ENCODE measurements around the gene RSPO4.

Gene RSPO4

GRCh38 chr20:962223-962622 lies 39.9 kb downstream of the RSPO4 start:
- no peaks in the 10 kb centered on the region for H3K4me1 ChIP-seq (ENCODE audit: low read depth, poor library complexity, severe bottlenecking)

GRCh38 chr20:961768-962167 lies 40.3 kb downstream of the RSPO4 start:
- no peak overlapping the region for H2AFZ ChIP-seq (ENCODE audit: low read depth)
- H3K4me2 ChIP-seq, result no peak overlapping the region
- H3K4me1 ChIP-seq (ENCODE audit: low read depth, poor library complexity, severe bottlenecking), result peaks cover under 1% of the 10 kb centered on the region
- TF ChIP-seq CTCF (conservative IDR thresholded peaks at IDR 0.05; ENCODE audit: low read depth, low read length), result no peak
- H3K9ac ChIP-seq, result no peak overlapping the region
- no peaks in the 10 kb centered on the region for H3K79me2 ChIP-seq (ENCODE audit: insufficient read depth, low read depth)
- H4K20me1 ChIP-seq (ENCODE audit: insufficient read depth), result no peaks in the 10 kb centered on the region
- H3K27me3 ChIP-seq (ENCODE audit: insufficient read depth, low read depth), result no peaks in the 10 kb centered on the region
- no peak overlapping the region for H3K27ac ChIP-seq
- H3K4me3 ChIP-seq (IDR thresholded peaks at IDR 0.05; ENCODE audit: insufficient read depth, low read depth, low read length), result no peak overlapping the region
- no peaks in the 10 kb centered on the region for H3K36me3 ChIP-seq (ENCODE audit: insufficient read depth)

More at GRCh38 chr20:962223-962622, 39.9 kb downstream of the RSPO4 start:
- H3K36me3 ChIP-seq (ENCODE audit: insufficient read depth), result no peaks in the 10 kb centered on the region
- no peaks in the 10 kb centered on the region for H3K79me2 ChIP-seq (ENCODE audit: insufficient read depth, low read depth)
- no peak overlapping the region for H3K27ac ChIP-seq
- H4K20me1 ChIP-seq (ENCODE audit: insufficient read depth), result no peaks in the 10 kb centered on the region
- H3K9ac ChIP-seq, result no peak overlapping the region
- H3K4me3 ChIP-seq (IDR thresholded peaks at IDR 0.05; ENCODE audit: insufficient read depth, low read depth, low read length), result no peak overlapping the region
- TF ChIP-seq CTCF (conservative IDR thresholded peaks at IDR 0.05; ENCODE audit: low read depth, low read length), result no peak
- no peak overlapping the region for H3K4me2 ChIP-seq
- no peaks in the 10 kb centered on the region for H3K27me3 ChIP-seq (ENCODE audit: insufficient read depth, low read depth)
- no peak overlapping the region for H2AFZ ChIP-seq (ENCODE audit: low read depth)

GRCh38 chr20:959996-960615 lies 42.0 kb downstream of the RSPO4 start:
- Histone ChIP-seq H3K4me3 (IDR thresholded peaks at IDR 0.05; ENCODE audit: insufficient read depth, low read depth, low read length) (no peak overlapping the region), H3K27me3 (ENCODE audit: insufficient read depth, low read depth) (no peaks in the 10 kb centered on the region), H3K4me2 (no peak overlapping the region), H3K4me1 (ENCODE audit: low read depth, poor library complexity, severe bottlenecking) (peaks cover 8% of the 10 kb centered on the region), H4K20me1 (ENCODE audit: insufficient read depth) (no peaks in the 10 kb centered on the region), H2AFZ (ENCODE audit: low read depth) (no peak overlapping the region), H3K36me3 (ENCODE audit: insufficient read depth) (no peaks in the 10 kb centered on the region), H3K9ac (no peak overlapping the region), H3K27ac (no peak overlapping the region), H3K79me2 (ENCODE audit: insufficient read depth, low read depth) (no peaks in the 10 kb centered on the region)
- no peak for TF ChIP-seq CTCF (conservative IDR thresholded peaks at IDR 0.05; ENCODE audit: low read depth, low read length)

- Histone ChIP-seq H3K9ac (no peak overlapping the region), H3K4me2 (no peak overlapping the region)
- no peak for TF ChIP-seq CTCF (conservative IDR thresholded peaks at IDR 0.05; ENCODE audit: low read depth, low read length)
Measured at GRCh38 chr20:958936-959815, 42.9 kb downstream of the RSPO4 start.

More at GRCh38 chr20:958936-959815, 42.9 kb downstream of the RSPO4 start:
- H2AFZ ChIP-seq (ENCODE audit: low read depth), result no peak overlapping the region
- H3K27ac ChIP-seq, result no peak overlapping the region
- no peaks in the 10 kb centered on the region for H3K27me3 ChIP-seq (ENCODE audit: insufficient read depth, low read depth)
- no peaks in the 10 kb centered on the region for H4K20me1 ChIP-seq (ENCODE audit: insufficient read depth)
- no peaks in the 10 kb centered on the region for H3K36me3 ChIP-seq (ENCODE audit: insufficient read depth)
- H3K79me2 ChIP-seq (ENCODE audit: insufficient read depth, low read depth), result no peaks in the 10 kb centered on the region
- H3K4me1 ChIP-seq (ENCODE audit: low read depth, poor library complexity, severe bottlenecking), result peaks cover 8% of the 10 kb centered on the region
- no peak overlapping the region for H3K4me3 ChIP-seq (IDR thresholded peaks at IDR 0.05; ENCODE audit: insufficient read depth, low read depth, low read length)
